LNCaP clone FGC (cell line): ENCODE measurements around the gene KCNG2.

ENCODE experiments used
- DNase-seq: peaks from one replicate; pipeline ENCODE4 v3.0.0-alpha.2; 2011; ENCODE audit warnings: low read depth
- H3K4me3 ChIP-seq: 2 replicates; pipeline ENCODE4 v1.5.1; 2011; ENCODE audit warnings: mild to moderate bottlenecking, low read depth, low read length, control low read depth
- CTCF ChIP-seq: IDR thresholded peaks from 2 replicates; pipeline ENCODE4 v1.5.1; 2012; ENCODE audit warnings: mild to moderate bottlenecking; ENCODE audit not compliant: control insufficient read depth, insufficient read depth; ENCODE audit errors: extremely low read depth

The KCNG2 gene

GRCh38 chr18:79930020-79930642 is 132.4 kb downstream of the KCNG2 start:
- DNase-seq: no peak
- no peak for TF ChIP-seq CTCF
- H3K4me3 ChIP-seq: no peak overlapping the region

GRCh38 chr18:79931475-79931874 is 133.7 kb downstream of the KCNG2 start:
- DNase-seq: no peak
- TF ChIP-seq CTCF: no peak
- H3K4me3 ChIP-seq: no peak overlapping the region

GRCh38 chr18:79932907-79933306 is 135.2 kb downstream of the KCNG2 start:
- H3K4me3 ChIP-seq: no peak overlapping the region
- DNase-seq: no peak
- no peak for TF ChIP-seq CTCF

- TF ChIP-seq CTCF: peak; percentile 71
- H3K4me3 ChIP-seq: no peak overlapping the region
- no peak for DNase-seq
Observed at GRCh38 chr18:79933765-79934164, 136.0 kb downstream of the KCNG2 start.

GRCh38 chr18:79934311-79935097 is 136.8 kb downstream of the KCNG2 start:
- no peak for DNase-seq
- no peak overlapping the region for H3K4me3 ChIP-seq
- peak; percentile 52 for TF ChIP-seq CTCF

- no peak overlapping the region for H3K4me3 ChIP-seq
- DNase-seq: no peak
- TF ChIP-seq CTCF: no peak
Observed at GRCh38 chr18:79935098-79935480, 137.4 kb downstream of the KCNG2 start.

GRCh38 chr18:79935499-79935898 is 137.8 kb downstream of the KCNG2 start:
- H3K4me3 ChIP-seq: no peak overlapping the region
- DNase-seq: no peak
- TF ChIP-seq CTCF: no peak
